Measurements from ENCODE around the gene CABLES2.

Gene CABLES2

DNA sequence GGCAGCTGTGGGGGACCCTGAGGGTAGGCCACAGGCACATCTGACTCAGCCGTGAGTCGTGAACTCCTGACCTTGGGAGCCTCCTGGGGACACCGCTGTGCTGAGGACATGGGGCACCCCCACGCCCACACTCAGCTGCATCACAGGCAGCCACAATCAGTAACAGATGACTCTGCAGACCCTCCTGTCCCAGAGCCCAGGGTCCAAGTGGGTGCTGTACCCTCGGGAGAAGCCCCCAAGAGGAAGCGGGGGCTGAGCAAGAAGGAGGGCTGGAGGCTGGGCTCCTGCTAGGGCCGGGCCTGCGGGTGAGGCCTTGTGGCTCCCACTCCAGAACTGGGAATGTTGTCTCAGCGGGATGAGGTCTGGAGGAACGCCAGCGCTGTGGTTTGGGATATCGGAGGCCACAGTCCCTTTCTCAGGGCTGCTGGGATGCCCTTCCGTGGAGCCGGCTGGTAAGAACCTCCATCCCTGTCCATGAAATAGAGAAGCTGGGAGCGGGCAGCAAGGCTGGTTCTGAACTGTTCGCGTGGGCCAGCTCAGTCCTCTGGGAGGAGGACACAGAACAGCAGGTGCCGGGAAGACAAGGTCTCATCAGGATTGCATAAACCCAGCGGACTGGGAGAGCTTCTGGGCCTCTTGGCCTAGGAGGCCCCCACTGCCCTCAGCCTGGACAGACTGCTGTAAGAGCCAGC lies 36.8 kb downstream of the CABLES2 start:
- peak; percentile 49 to 74 for DNase-seq

DNA sequence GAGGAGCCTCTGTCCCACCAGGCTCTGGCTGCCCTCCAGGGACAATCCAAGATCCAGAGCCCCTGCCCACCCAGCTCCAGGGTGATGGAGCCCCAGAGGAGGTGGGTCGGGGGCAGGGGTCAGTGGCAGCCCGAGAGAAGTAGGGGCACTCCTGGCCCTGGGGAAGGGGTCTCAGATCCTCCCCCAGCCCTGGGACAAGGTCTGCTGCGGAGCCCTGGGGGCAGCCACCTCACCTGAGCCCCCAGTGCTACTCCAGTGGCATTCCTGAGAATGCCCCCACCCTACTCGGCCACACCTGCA lies 37.3 kb downstream of the CABLES2 start:
- DNase-seq = no peak

DNA sequence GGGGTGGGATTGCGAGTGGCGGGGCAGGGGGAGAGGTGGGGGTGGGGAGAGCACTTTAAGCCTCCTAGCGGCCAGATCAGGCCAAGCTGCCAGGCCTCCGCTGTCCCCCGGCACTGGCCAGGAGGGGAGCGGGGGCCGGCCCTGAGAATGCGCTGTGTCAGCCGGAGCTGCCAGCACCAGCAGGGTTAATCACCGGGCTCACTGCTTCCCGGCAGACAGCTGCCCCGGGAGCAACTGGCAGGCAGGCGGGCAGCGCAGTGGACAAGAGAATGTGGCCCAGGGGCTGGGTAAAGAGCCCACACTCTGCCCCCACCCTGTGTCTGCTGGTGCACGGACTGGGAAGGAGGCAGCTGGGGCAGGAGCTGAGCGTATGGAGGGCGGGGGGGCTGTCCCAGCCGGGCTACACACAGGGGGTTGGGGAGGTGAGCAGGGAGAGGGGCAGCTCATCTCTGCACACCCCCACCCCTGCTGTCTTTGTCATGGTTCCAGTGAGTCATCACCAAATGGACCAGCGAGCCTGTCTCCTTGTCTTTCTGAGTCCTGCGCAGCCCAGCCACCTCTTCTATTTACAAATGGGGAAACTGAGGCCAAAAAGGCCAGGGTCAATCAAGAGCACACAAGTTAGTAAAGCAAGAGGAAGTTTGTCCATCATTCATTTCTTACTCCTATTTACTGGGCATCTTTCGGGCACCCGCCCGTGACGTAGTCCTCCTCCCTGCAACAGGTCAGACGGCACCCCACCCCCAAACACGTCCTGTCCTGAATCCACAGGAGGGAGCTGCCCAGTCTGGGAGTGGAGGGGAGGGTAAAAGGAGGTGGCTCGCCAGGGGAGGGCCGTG lies 37.9 kb downstream of the CABLES2 start:
- no peak for DNase-seq

DNA sequence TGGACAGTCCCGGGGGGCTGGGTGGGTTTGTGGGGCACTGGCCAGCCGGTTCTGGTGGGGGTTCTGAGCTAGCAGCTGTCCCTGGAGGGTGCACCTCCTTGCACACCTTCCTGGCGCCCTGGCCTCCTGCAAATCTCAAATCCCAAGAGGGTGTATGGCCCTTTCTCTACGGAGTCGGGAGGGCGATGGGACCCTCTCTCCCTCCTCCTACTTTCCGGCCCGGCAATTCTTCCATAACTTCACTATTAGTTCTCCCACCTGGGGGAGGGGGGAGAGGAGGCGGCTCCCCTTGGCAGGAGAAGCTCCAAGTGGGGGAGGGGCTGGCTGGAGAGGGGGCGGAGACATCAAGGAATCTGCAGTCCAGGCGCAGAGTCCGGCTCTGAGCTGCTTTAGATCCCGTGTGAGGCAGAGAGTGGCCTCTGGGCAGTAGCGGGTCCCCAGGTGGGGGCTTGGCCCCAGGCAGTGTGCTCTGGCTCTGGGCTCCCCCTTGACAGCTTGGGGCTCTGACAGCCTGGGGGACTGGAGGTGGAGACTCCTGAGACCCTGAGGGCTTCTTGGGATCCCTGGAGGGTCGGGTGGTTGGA lies 38.6 kb downstream of the CABLES2 start:
- DNase-seq = no peak

DNA sequence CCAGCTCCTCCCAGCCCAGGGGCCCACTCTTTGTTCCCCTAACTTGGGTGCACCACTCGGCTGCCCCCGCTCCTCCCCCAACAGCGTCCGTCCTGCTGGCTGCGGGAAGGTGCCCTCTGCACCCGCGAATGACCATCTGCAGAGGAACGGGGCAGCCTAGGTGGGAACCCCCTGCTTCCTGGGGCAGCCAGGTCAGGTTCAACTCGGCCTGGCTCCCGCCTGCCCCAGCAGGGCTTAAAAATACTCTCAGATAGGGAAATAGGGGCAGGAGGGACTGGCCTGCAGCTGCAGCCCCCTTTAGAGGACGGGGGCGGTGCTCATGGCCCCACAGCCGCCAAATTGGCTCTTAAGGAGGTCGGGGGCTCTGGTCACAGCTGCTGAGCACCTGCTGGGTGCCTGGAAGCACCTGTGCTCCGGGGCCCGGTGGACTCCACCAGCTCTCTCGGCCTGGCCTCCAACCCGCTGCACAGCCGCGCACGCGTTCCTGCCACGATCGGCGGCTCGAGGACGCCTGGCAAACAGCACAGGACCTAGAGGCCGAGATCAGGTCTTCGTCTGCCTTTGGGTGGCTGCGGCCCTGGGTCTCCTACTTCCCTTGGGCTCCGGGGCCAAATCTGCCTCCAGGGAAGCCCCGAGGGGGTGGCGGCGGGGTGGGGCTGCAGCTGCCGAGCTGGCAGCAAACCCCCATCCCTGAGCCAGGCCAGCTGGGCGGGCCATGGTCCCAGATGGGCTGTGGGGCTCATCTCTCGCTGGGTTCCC lies 39.3 kb downstream of the CABLES2 start:
- no peak for DNase-seq

DNA sequence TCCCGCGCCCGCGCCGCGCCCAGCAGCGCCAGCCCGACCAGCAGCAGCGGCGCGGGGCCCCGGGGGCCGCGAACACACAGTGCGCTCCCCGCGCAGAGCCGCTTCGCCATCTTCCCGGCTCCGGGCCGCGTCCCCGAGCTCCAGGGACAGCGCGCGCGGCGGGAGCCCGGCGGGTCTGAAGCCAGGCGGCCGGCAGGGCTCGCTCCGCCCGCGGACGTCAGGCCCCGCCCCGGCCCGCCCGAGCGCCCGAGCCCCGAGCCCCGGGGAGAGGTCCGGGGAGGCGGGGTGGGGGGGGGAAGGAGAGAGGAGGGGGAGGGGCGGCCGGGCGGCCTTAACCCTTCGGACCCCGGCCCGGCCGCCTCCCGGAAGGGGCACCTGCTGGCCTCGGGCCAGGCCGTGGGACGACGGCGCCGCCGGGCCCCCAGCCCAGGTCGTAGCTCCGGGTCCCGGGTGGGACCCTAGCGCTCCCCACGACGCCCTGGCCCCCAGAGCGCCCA lies 39.9 kb downstream of the CABLES2 start, which contains the start of gene LAMA5:
LAMA5 (minus strand) TSS at position 177 of the 497 bp plus-strand sequence; CDS start at position 110, 67 bp downstream.
- DNase-seq = no peak

DNA sequence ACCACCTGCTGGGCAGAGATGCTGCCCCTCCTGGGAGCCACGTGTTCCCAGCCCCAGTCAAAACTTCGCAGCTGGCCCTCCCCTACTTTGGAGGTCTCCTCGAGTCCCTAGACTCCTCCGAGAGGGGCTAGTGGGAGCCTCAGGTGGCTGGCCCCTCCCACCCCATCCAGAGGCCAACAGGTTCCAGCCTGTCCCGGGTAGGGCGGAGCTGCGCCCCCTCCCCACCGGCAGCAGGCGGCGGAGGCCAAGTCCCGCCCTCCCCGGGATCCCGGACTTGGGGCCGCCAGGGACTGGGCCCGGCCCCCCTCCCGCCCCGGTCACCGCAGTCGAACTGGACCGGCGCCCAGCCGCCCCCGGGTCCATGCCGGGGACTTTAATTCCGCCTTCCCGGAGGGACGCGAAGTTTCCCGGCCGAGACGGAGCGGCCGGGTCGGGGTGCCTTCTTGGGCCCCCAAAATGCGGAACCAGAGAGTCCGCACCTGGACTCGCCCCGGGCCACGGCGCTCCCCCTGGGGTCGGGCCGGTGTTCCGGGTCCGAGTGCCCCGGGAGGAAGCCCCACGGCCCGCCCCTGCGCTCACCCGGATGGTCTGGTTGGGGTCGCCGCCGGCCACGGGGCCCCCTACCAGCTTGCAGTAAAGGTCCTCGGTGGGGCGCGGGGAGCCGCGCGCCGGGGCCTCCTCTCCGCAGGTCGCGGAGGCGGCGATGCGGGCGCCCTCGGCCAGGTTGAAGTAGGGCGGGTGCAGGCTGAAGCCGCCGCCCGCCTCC lies 40.5 kb downstream of the CABLES2 start:
- no peak for DNase-seq

DNA sequence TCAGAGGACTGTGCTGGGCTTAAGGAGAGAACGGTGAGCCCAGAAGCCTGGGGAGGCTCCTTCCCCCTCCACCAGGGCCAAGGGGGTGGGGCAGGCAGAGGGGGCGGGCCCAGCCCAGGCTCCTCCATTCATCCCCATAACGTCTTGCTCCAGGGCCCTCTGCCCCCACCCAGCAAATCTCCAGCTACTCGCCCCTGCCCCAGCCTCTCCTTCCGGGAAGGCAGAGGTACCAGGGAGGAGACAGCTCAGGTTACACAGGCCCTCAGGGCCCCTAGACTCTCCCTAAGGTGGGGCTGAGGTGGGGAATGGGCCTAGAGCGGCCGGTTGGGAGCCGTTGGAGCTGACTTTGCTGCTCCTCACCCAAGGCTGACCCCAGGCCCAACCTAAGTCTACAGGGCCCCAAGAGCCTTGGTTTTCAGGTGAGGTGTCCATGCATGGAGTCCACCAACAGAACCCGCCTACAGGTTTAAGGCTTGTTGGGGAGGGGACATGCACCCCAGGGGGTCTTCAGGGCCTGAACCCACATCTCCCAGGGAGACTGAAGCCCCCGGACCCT lies 41.2 kb downstream of the CABLES2 start:
- DNase-seq = no peak

DNA sequence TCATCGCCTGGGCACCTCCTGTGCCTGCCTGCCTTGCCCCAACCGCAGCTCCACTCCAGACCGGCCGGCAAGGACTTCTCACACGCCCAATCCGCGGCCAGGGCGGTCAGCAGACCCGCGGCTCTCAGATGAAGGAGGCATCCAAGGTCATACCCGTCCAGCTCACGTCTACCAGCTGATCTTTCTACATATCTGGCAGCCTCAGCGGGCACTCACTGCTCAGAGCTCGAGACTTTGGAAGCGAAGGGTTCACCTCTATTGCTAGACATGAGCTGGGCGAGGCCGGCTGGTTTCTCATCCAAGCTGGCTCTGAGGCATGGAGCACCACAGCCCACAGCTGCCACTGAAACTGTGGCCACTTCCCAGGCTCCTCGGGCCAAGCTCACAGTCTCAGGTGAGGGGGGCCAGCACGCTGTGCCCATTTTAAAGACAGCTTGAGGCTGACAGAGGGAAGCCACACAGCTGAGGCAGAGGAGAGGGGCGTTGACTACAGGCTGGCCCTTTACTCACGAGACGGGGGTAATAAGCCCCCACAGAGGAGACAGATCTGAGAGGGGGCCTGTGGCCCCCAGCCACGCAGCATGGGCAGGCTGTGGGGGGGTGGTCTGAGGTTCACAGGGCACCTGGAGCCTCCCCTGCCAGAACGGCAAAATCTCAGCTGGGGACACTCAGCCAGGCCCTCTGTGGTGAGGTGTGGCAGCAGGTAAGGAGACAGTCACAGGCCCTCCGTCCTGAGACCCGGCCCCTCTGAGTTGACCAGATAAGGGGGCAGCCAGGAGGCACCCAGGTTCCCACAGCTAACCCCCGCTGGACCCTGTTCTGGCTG lies 42.0 kb downstream of the CABLES2 start:
- DNase-seq = no peak

DNA sequence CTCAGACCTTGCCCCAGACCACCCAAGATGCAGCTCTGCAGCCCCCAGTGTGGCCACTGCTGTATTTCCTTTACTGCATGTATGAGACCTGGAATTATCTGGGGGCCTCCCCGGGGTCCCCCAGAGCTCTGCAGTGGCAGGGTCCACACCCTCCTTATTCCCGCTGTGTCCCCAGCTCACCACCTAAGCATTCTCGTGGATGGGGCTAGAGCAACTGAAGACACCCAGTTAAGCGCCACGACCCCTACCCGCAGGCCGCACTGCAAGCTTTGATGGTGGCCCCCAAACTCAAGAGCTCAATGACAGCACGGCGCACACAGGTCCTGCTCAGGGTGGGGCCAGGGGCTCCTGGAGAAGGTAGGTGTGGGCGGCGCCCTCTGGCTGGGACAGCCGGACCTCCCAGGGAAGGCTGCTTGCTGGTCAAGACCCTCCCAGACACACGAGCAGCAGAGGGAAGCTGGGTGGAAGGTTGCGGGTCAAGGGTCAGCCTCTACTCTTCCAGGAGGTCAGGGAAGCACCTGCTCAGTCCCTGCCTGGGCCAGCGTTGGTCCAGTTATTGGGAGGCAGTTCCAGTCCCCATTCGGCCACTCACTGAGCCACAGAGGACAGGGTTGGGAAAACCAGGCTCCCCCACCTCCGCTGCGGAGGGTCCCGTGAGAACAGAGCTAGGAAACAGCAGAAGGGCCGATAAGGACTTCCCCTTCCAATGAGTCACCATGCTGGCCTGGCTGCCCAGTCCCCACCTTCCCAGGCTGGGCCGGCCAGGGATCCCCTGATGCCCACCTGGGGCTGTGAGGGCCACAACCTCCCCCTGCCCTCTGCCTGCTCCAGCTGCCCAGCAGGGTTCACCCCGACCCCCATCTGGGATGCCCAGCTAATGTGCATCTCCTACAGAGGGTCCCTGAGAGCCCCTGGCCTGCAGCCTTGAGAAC lies 42.9 kb downstream of the CABLES2 start:
- no peak for DNase-seq

DNA sequence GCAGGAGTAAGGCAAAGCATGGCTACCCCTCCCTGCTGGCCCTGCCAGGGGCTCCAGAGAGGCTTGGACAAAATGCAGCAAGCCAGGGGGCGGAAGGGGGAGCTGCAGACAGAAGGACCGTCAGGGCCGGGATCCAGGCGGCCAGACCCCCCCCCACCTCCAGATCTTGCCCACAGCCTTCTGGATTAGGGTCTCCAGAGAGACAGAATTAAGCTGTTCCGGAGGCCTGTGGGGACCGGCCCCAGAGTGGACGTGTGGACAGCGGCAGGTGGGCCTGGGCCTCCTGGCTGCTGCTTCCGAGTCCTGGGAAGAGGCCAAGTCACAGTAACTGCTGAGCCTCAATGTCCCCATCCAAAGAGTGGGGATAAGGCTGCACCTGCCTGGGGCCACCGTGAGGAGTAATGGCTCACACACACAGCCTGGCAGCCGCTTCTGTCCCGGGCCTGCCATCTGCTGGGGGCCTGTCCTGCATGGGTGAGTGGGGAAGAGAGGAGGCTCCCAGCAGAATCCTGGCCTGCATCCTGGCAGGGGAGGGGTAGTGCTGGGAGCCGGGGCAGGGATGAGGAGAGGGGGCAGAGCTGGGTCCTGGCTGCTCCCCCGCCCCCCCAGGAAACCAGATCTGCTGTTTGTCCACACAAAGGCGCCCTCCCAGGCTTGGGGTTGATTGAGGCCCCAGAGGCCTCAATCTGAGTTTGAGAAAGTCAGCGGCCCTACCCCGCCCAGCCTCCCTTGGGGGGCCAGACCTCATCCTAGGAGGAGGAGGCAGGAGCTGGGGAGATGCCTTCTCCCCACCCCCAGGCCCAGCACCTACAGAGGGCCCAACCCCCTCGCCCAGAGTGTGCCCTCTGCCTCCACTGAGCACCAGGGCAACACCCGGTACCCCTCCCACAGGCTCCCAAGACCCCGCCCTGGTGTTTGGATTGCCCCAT lies 43.8 kb downstream of the CABLES2 start:
- no peak for DNase-seq

DNA sequence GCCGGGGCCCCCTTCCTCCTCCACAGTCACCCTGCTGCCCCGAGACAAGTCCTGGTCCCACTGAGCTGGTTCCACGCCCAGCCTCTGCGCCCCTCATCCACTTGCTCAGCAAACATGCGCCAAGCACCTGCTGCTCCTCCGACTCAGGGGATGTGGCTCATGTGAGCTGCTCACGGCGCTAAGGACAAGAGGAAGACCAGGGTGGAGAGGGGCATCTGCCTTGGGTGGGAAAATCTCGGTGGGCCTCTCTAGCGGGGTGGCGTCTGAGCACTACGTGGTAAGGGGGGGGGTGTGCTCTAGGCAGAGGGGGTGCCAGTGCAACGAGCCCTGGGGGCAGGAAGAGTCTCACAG lies 44.5 kb downstream of the CABLES2 start:
- DNase-seq = no peak

DNA sequence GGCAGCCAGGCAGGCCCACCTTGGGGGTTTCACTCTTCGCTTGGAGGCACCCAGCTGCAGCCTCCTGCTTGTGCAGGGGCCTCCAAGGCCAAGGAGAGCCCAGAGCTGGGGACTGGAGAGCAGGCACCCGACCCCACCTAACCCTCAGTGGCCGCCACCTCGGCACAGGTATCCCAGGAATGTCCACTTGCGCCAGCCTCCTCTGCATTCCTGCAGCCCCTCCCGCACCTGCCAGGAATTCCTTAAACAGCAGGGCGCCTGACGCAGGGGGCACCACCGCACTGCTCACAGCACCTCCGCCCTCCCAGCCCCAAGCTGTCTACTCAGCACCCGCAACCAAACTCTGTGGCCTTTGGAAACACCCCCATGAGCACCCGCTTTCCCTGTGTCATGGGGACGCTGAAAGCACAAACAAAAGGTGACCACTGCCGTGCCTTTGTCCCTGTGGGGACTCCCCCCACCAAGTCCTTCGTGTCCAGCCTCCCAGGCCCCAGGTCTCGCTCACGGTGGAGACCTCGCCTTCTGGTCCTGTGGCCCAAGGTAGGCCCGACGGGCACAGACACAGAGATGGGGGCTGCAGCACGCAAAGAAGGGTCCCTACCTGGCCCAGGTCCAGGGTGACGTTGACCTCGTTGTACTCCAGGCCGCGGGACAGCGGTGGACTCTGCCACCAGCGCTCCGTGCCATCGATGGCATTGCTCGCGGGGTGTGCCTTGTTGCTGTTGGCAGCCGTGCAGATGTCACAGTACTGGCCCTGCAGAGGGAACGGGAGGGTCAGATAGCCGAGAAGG lies 45.1 kb downstream of the CABLES2 start:
- DNase-seq = no peak

DNA sequence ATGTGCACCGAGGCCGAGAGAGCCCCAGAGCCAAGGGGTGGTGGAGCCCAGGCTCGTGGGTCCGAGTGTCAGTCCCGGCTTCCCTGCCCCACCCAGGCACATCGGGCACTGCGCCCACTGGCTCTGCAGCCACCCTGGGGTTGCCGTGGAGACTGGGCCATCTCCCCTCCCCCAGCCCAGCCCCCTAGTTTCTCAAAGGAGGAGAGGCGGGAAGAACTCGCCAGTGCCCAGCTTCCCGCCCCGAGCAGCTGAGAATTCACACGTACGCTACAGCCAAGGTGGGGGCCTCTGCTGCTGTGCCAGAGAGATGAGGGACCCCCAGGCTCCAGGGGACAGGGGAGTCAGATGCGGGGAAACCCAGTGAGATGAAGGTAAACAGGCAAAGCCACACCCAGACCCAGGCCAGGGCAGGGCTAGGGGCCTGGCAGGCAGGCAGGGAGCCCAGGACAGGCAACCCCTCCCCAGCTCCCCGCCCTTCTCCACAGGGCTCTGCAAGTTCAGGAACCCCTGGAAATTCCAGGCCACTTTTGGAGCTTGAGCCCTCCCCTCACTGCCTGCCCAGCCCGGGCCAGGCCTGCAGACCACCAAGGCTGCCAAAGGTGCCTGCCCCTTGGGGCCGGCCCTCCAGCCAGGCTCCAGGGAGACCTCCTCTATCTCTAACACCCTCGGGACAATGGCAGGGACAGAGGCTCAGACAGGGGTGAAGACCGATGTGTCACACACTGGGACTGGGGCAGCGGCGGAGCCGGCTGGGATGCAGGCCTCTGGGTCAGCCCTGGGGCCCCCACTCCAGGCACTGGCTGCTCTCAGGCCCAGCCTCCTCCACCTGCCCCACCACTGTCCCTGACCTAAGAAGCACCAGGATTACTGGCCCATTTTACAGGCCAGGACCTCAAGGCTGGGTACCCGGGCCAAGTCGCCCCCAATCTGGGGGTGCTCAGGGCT lies 46.0 kb downstream of the CABLES2 start:
- no peak for DNase-seq

DNA sequence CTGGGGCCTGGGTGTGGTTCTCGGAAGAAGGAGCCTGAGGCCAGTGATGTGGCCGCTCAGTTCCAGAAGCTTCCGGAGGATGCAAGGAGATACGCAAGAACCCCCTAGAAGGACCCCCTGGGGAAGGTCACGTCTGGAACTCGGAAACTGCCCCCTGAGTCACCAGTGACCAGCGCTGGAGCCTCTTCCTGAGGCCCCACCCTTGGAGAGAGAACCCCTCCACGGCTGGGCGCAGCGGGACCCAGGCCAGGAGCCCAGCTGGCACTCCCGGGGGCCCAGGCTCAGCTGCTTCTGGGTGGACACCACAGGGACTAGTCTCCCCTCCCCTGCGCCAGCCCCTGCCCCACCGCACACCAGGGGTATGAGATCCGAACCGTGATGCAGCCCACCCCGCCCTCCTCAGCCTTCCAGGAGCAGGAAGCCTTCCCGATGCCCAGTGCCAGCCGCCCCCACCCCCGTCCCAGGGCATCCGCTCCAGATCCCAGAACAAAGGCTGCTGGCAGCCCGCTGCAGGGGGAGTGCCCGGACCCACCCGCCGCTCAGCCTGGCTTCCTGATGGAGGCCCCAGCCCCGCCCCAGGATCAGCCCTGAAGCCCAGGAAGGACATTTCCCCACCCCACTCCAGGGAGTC lies 47.5 kb downstream of the CABLES2 start:
- no peak for DNase-seq

DNA sequence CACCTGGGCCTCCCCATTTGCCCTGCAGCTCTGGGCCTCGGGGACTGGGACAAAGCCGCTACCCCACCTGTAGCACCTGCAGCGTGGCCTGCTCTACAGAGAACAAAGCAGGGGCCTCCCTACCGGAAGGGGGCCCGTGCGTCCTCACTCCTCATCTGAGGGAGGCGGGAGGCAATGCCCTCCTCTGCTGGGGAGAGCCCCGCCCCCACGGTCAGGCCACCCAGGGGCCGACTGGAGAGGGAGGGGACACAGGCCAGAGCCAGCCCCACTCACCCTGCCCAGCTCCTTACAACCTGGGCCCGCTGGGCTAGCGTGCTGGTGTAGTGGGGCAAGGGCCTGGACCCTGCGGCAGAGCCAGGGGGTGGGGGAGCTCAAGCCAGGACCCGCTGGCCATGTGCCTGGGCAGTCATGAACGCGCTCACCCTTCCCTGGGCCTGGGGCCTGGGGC lies 48.0 kb downstream of the CABLES2 start:
- no peak for DNase-seq
